ENCODE measurements around the gene GALNT5.
"Not testable (repeated sequence)": the region's sequence is repeated elsewhere in the genome, so short reads cannot be mapped to it uniquely, and the experiment has no call there.

Gene GALNT5

GRCh38 chr2:157223624-157224205 lies 33.8 kb upstream of the GALNT5 start:
- DNase-seq (ENCODE audit: extremely low read depth, low read depth): no peak
- TF ChIP-seq CTCF (IDR thresholded peaks at IDR 0.05; ENCODE audit: low read depth, low read length): no peak

DNA sequence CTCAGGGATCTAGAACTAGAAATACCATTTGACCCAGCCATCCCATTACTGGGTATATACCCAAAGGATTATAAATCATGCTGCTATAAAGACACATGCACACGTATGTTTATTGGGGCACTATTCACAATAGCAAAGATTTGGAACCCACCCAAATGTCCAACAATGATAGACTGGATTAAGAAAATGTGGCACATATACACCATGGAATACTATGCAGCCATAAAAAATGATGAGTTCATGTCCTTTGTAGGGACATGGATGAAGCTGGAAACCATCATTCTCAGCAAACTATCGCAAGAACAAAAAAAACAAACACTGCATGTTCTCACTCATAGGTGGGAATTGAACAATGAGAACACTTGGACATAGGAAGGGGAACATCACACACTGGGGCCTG lies 33.1 kb upstream of the GALNT5 start:
- DNase-seq (ENCODE audit: extremely low read depth, low read depth): not testable (repeated sequence)

DNA sequence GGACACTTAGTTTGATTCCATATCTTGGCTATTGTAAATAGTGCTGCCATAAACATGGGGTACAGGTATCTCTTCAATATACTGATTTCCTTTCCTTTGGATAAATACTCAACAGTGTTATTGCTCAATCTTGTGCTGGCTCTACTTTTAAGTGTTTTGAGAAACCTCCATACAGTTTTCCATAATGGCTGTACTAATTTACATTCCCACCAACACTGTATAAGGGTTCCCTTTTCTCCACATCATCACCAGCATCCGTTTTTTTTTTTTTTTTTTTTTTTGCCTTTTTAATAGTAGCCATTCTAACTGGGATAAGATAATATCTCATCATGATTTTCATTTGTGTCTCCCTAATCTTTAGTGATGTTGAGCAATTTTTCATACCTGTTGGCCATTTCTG lies 29.9 kb upstream of the GALNT5 start:
- TF ChIP-seq CTCF (IDR thresholded peaks at IDR 0.05; ENCODE audit: low read depth, low read length): no peak
- no peak for DNase-seq (ENCODE audit: extremely low read depth, low read depth)

- no peak for TF ChIP-seq CTCF (IDR thresholded peaks at IDR 0.05; ENCODE audit: low read depth, low read length)
- DNase-seq (ENCODE audit: extremely low read depth, low read depth): no peak
These were observed 28.6 kb upstream of the GALNT5 start for GRCh38 chr2:157228946-157229345.

DNA sequence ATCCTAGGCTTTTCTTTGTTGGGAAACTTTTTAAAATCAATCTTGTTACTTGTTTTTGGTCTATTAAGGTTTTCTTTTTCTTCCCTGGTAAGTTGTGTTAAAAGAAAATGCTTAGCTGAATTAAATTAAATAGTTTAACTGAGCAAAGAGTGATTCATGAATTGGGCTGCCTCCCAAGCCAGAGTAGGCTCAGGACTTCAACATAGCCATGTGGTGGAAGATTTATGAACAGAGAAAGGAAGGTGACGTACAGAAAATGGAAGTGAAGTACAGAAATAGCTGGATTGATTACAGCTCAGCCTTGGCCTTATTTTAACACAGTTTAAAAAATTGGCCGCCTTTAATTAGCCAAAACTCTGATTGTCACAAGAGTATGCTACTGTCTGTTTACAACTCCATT lies 27.9 kb upstream of the GALNT5 start:
- DNase-seq (ENCODE audit: extremely low read depth, low read depth): peak; percentile 22
- TF ChIP-seq CTCF (IDR thresholded peaks at IDR 0.05; ENCODE audit: low read depth, low read length): no peak

- TF ChIP-seq CTCF (IDR thresholded peaks at IDR 0.05; ENCODE audit: low read depth, low read length): no peak
These were observed 26.0 kb upstream of the GALNT5 start for GRCh38 chr2:157231476-157231875.

GRCh38 chr2:157233506-157233905 lies 24.0 kb upstream of the GALNT5 start:
- DNase-seq (ENCODE audit: extremely low read depth, low read depth): no peak

More at GRCh38 chr2:157231476-157231875, 26.0 kb upstream of the GALNT5 start:
- DNase-seq (ENCODE audit: extremely low read depth, low read depth): no peak

More at GRCh38 chr2:157233506-157233905, 24.0 kb upstream of the GALNT5 start:
- TF ChIP-seq CTCF (IDR thresholded peaks at IDR 0.05; ENCODE audit: low read depth, low read length): no peak
